GM12864 (cell line): Measurements from ENCODE around the gene GDE1.

Experiments
- DNase-seq: peaks from one replicate; pipeline ENCODE4 v3.0.0-alpha.2; 2011; ENCODE audit warnings: low read depth
- H3K4me3 ChIP-seq: 2 replicates; pipeline ENCODE4 v1.5.1; 2011; ENCODE audit warnings: mild to moderate bottlenecking, low read depth, low read length, control low read depth
- CTCF ChIP-seq: IDR thresholded peaks from 2 replicates; pipeline ENCODE4 v1.5.1; 2011; ENCODE audit warnings: low read depth, mild to moderate bottlenecking, moderate library complexity, low read length, control low read depth, inconsistent platforms; ENCODE audit errors: missing control alignments

GDE1 gene

GRCh38 chr16:19517424-19518089 is 4.3 kb downstream of the GDE1 start:
- H3K4me3 ChIP-seq = no peak overlapping the region
- no peak for DNase-seq
- no peak for TF ChIP-seq CTCF

GRCh38 chr16:19515757-19516156 is 6.1 kb downstream of the GDE1 start:
- TF ChIP-seq CTCF = no peak
- no peak for DNase-seq
- H3K4me3 ChIP-seq = no peak overlapping the region

- TF ChIP-seq CTCF = no peak
- DNase-seq = no peak
- H3K4me3 ChIP-seq = no peak overlapping the region
These were observed 8.4 kb downstream of the GDE1 start for GRCh38 chr16:19513377-19514053.

- no peak for TF ChIP-seq CTCF
- DNase-seq = no peak
- no peak overlapping the region for H3K4me3 ChIP-seq
These were observed 9.6 kb downstream of the GDE1 start for GRCh38 chr16:19512297-19512696.

GRCh38 chr16:19507867-19508266 is 14.0 kb downstream of the GDE1 start:
- DNase-seq = no peak
- no peak overlapping the region for H3K4me3 ChIP-seq
- TF ChIP-seq CTCF = no peak

- no peak for DNase-seq
- no peak overlapping the region for H3K4me3 ChIP-seq
- TF ChIP-seq CTCF = no peak
These were observed 14.9 kb downstream of the GDE1 start for GRCh38 chr16:19506965-19507364.

- DNase-seq = no peak
- no peak overlapping the region for H3K4me3 ChIP-seq
- no peak for TF ChIP-seq CTCF
These were observed 16.1 kb downstream of the GDE1 start for GRCh38 chr16:19505600-19506303.
